ENCODE measurements around the gene PGC.

Gene PGC

GRCh38 chr6:41693281-41694240 is 53.6 kb downstream of the PGC start:
- DNase-seq, result no peak

- no peak for DNase-seq
These were observed 54.5 kb downstream of the PGC start for GRCh38 chr6:41692730-41693129.

GRCh38 chr6:41692080-41692675 is 55.0 kb downstream of the PGC start:
- no peak for DNase-seq

- DNase-seq, result no peak
These were observed 55.6 kb downstream of the PGC start for GRCh38 chr6:41691426-41692079.

GRCh38 chr6:41690541-41691330 is 56.5 kb downstream of the PGC start:
- DNase-seq, result no peak

GRCh38 chr6:41689171-41690008 is 57.8 kb downstream of the PGC start:
- DNase-seq, result no peak

GRCh38 chr6:41688256-41688965 is 58.8 kb downstream of the PGC start:
- no peak for DNase-seq

- DNase-seq, result no peak
These were observed 59.6 kb downstream of the PGC start for GRCh38 chr6:41687501-41688175.

All from stimulated activated CD4-positive, alpha-beta T cell treated with anti-CD3 and anti-CD28 coated beads, Interleukin-2, amount 100 ng/mL, for 48 hours (primary cell).